ENCODE results near the gene MACROD1.

The MACROD1 gene

GRCh38 chr11:64071849-64072248, 94.1 kb downstream of the MACROD1 start:
- DNase-seq = no peak

DNA sequence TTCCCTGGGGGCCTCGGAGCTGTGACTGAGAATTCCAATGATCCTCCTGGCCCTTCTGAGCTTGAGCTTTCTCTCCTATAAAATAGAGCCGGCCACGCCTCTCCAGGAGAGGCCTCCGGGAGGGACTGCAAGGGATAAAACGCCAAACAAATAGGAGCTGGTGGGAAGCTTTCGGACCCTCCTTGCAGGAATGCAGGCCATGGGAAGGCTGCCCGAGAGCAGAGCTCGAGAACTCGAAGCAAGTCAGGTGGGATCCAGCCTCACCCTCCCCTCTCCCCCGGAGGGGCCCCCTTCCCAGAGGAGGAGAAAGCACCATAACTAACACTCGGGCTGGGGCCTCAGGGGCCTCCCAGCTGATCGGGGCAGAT, 95.6 kb downstream of the MACROD1 start:
- DNase-seq = no peak

- DNase-seq = no peak
Measured at GRCh38 chr11:64069401-64070313, 96.3 kb downstream of the MACROD1 start.

- DNase-seq = no peak
Measured at GRCh38 chr11:64068705-64069400, 97.1 kb downstream of the MACROD1 start.

DNA sequence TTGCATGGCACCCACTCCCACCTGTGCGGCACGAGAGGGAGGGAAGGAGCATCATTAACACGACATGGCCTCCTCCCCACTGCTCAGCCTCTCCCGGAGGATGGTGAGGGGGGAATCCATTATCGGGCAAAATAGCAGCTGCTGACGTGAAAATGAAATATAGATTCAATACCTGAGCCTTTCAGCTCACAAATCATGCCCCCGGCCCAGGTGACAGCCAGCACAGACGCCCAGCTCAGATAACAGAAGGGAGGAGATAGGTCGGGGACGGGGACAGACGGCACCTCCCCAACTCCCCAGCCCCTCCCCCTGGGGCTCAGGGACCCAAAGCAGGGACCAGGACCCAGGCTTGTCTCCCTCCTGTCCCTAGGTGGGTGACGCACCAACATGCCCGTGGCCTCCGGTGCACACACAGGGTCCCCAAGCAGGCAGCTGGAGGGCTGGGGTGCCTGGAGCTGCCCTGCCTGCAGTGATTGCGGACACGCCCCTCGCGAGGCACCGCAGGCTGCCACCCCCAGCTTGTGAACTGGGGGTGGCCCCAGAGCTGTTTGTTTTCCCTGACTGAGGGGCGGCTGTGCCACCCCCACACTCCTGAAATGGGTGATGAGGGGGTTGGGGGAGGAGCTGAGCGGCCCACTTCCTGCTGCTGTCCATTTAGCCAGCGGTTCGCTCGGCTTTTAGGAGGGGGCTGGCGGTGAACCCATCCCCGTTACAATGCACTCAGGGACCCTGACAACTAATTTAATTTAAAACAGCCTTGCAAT, 98.5 kb downstream of the MACROD1 start:
- no peak for DNase-seq

DNA sequence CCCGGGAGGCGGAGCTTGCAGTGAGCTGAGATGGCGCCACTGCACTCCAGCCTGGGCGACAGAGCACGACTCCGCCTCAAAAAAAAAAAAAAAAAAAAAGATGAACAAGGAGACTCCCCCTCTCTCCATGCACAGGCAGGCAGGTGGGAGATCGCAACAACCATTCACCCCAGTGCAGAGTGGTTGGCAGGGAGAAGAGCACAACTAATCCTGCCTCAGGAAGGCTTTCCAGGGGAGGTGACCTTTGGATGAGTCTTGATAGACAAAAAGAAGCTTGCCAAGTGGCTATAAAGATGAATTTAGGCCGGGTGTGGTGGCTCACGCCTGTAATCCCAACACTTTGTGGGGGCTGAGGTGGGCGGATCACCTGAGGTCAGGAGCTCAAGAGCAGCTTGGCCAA, 100.2 kb downstream of the MACROD1 start:
- DNase-seq = no peak

DNA sequence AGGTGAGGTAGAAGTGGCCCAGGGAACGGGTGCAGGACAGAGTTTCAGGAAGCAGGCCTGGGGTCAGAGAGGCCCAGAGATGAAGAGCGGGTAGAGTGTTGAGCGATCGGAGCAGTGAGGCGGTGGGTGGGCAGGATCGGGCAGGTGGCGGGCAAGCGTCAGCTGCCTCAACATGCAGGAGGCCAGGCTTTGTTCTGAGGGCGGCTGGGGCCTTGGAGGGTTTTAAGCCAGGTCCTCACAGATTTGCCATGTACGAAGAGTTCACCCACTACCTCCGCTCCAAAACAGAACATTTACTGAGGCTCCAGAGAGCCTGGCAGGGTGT, 100.8 kb downstream of the MACROD1 start:
- DNase-seq = no peak

- DNase-seq = no peak
Measured at GRCh38 chr11:64064374-64065140, 101.4 kb downstream of the MACROD1 start.

DNA sequence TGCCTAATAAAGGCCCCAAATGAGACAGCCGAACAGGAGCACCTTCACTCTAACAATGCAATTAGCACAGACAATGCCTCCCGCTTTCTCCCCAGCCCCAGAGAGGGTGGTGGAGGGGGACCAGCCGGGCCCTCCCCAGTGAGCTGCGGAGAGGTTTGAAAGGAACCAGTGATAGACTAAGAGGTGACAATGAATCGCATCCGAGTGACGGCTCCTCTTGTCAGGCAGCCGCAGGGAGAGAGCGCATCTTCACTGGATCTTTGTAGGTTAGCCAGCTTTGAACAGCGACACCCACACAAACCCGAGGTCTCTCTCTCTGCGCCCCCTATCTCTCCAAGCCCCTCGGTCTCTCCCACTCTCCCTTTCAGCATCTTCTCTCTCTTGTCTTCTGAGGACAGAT, 102.1 kb downstream of the MACROD1 start:
- no peak for DNase-seq

DNA sequence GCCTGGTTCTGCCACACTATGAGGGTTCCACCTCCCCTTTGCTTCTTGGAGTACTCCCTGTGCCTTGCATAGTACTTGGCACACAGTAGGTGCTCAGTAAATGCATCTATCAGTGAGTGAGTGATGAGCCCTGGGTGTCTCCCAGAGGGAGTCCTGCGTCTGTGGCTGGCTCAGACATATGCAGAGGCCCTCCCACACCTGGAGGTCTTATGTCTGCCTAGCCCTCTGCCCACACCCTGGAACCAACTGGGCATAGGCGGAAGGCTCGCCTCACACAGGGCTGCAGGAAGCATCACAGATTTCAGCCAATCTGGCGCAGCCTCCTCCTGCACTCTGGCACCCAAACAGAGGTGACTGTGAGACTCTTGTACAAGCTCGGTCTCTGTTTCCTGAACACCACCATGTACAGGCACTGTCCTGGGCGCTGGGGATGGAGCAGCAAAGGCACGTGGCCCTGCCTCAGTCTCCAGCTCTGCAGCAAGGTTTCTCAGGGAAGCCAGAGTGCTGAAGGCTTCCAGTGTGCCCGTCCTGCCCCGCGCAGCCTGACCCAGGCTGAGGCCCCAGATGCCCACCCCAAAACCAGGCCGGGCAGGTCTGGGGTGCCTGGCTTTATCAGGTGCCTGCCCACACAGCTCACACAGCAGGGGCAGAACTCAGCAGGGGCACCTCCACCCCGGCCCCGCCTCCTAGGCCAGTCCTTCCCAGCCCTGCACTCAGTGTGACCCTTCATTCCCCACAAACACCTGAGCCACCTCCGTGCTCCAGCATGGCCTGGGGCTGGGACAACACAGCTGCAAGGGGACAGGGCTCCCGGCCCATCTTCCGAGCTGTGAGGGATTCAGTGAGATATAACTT, 103.5 kb downstream of the MACROD1 start:
- DNase-seq = no peak

GRCh38 chr11:64060861-64061444, 105.0 kb downstream of the MACROD1 start:
- peak; percentile 65 for DNase-seq

- no peak for DNase-seq
Measured at GRCh38 chr11:64060263-64060860, 105.6 kb downstream of the MACROD1 start.

GRCh38 chr11:64059339-64060140, 106.4 kb downstream of the MACROD1 start:
- no peak for DNase-seq

- DNase-seq = no peak
Measured at GRCh38 chr11:64058494-64058893, 107.4 kb downstream of the MACROD1 start.

DNA sequence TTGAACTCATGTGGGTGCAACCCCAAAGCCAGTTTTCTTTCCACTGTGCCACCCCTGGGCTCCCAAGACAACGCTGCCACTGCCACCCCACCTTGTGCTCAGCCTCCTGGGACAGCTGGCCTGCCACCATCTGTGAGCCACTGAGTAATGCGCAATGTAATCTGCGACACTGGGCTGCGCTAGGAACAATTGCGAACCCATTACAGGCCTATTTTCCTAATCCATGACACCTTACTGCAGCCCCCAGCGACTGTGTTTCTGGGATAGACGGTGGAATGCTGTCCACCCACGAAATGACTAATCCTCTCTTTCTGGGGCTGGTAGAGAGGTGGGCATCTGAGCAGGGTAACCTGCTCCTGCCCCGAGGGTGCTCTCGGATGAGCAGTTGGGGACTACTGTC, 108.0 kb downstream of the MACROD1 start:
- no peak for DNase-seq

GRCh38 chr11:64056861-64057260, 109.1 kb downstream of the MACROD1 start:
- no peak for DNase-seq

GRCh38 chr11:64056213-64056785, 109.6 kb downstream of the MACROD1 start:
- DNase-seq = no peak

DNA sequence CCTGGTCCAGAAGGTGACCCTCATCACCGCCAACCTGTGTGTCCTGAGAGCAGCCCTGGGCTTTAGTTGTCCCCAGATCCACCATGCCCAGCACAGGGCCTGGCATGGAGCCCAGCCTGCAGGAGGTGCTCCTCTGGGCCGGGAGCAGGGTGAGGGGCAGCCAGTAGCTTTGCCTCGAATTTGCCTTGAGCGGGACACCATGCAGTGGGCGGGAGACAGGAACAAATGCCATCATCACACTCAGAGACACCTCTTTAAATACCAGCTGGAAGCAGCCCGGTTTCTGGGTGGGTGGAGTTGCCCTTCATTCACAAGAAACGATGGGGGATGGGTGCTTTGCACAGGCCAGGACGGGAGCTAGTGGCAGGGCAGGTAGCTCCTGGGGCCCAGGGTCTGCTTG, 110.8 kb downstream of the MACROD1 start:
- DNase-seq = no peak

GRCh38 chr11:64053699-64054098, 112.2 kb downstream of the MACROD1 start:
- DNase-seq = no peak
